ENCODE measurements around the gene APEH. TPM values are rescaled to one million over a fixed set of nuclear protein-coding genes. Genes with fewer than 3 reads are reported as not detected.
A peak's percentile ranks its signal among the peaks of the same experiment; 100 is the strongest.

APEH gene
- total and polyA plus RNA-seq, 10 of the 15 experiments (the other 5 are each of a cell fraction or from before 2014, with no cell fraction given): 74.4 to 214 (median 131) TPM

DNA sequence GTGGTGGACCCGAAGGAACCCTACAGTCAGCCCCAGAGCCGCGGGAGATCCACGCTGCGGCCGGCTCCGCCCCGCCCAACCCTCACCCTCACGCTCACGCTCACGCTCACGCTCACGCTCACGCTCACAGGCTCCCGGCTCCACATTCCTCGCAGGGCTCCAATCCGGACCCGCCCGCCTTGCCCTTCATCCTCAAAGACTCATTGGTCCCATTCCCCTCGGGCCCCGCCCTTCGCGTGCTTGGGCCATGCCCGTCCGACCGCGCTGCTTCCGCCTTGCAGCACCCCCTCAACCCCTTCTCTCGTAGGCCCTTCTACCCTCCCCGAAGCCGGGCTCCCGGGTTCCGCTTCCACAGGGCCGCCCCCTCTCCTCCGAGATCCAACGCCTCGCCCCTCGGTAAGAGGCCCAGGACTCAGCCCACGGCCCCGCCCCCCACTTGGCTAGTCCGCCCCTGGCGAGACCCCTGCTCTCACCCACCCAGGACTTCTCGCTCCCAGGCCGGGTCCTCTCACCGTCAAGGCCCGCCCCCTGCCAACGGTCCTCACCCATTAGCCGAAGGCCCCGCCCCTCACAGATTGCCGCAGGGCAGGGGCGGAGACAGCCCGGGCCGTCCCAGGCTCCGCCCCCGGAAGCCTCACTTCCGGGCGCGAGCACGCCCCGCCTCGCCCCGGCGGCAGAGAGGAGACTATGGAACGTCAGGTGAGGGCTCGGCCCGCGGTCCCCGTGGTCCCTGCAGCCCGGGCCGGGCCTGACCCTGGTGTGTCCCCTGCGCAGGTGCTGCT lies at the start of gene APEH (continued):
- no peak for TF ChIP-seq EZH2 (IDR thresholded peaks at IDR 0.05; ENCODE audit: borderline replicate concordance, control insufficient read depth, low read depth, low read length)
- no peak for TF ChIP-seq ZBED1 (IDR thresholded peaks at IDR 0.05; ENCODE audit: borderline replicate concordance)
- no peak for TF ChIP-seq CBX5 (IDR thresholded peaks at IDR 0.05; ENCODE audit: low read depth)
- TF ChIP-seq ATF2 (IDR thresholded peaks at IDR 0.05; ENCODE audit: low read length): no peak
- peak; percentile 65 for TF ChIP-seq HCFC1 (IDR thresholded peaks at IDR 0.05; ENCODE audit: low read length)
- TF ChIP-seq HDGF (IDR thresholded peaks at IDR 0.05): peak; percentile 98
- TF ChIP-seq TAF1 (IDR thresholded peaks at IDR 0.05; ENCODE audit: borderline replicate concordance, low read depth, low read length): 0 out of 2 replicates have a peak, but pooled peaks have one; percentile 39
- peak; percentile 63 for TF ChIP-seq MYC (IDR thresholded peaks at IDR 0.05; ENCODE audit: insufficient read depth, insufficient read length, insufficient replicate concordance, low read length, severe bottlenecking)
- no peak for TF ChIP-seq CHD4 (IDR thresholded peaks at IDR 0.05)
- no peak for TF ChIP-seq TBL1XR1 (IDR thresholded peaks at IDR 0.05; ENCODE audit: low read depth, low read length)
- TF ChIP-seq MYB (IDR thresholded peaks at IDR 0.05; ENCODE audit: borderline replicate concordance, low read depth, low read length): no peak
- TF ChIP-seq, protein P1, sequence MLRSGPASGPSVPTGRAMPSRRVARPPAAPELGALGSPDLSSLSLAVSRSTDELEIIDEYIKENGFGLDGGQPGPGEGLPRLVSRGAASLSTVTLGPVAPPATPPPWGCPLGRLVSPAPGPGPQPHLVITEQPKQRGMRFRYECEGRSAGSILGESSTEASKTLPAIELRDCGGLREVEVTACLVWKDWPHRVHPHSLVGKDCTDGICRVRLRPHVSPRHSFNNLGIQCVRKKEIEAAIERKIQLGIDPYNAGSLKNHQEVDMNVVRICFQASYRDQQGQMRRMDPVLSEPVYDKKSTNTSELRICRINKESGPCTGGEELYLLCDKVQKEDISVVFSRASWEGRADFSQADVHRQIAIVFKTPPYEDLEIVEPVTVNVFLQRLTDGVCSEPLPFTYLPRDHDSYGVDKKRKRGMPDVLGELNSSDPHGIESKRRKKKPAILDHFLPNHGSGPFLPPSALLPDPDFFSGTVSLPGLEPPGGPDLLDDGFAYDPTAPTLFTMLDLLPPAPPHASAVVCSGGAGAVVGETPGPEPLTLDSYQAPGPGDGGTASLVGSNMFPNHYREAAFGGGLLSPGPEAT (IDR thresholded peaks at IDR 0.05; ENCODE audit: low read depth): peak; percentile 87
- TF ChIP-seq MEF2A (IDR thresholded peaks at IDR 0.05; ENCODE audit: insufficient read depth, low read depth, low read length): no peak
- no peak for TF ChIP-seq NFYA (IDR thresholded peaks at IDR 0.05; ENCODE audit: borderline replicate concordance, low read depth, low read length)
- TF ChIP-seq LARP7 (IDR thresholded peaks at IDR 0.05): no peak
- TF ChIP-seq STAT3 (IDR thresholded peaks at IDR 0.05; ENCODE audit: low read depth, low read length): no peak
- TF ChIP-seq RAD51 (IDR thresholded peaks at IDR 0.05): no peak
- TF ChIP-seq ATF7 (IDR thresholded peaks at IDR 0.05; ENCODE audit: low read depth): peak; percentile 66
- TF ChIP-seq MEF2B (IDR thresholded peaks at IDR 0.05; ENCODE audit: partially characterized antibody, poor library complexity, severe bottlenecking): peak; percentile 64
- no peak for TF ChIP-seq NFXL1 (IDR thresholded peaks at IDR 0.05; ENCODE audit: borderline replicate concordance)
- TF ChIP-seq PML (IDR thresholded peaks at IDR 0.05; ENCODE audit: low read length): peak; percentile 82; the same call in 1 of the 2 replicates
- no peak for TF ChIP-seq SRF (IDR thresholded peaks at IDR 0.05; ENCODE audit: low read depth in 2 of 2, low read length in 2 of 2)
- peak; percentile 95 for TF ChIP-seq NBN (IDR thresholded peaks at IDR 0.05)
- TF ChIP-seq ETV6 (conservative IDR thresholded peaks at IDR 0.05 in 1 of 2, IDR thresholded peaks at IDR 0.05 in 1 of 2; ENCODE audit: borderline replicate concordance in 1 of 2, low read depth in 1 of 2): no peak
- TF ChIP-seq POLR2AphosphoS5 (IDR thresholded peaks at IDR 0.05; ENCODE audit: low read length): peak; percentile 36; the same call in 1 of the 2 replicates
- no peak for TF ChIP-seq BCL11A (IDR thresholded peaks at IDR 0.05; ENCODE audit: low read depth, low read length)
- TF ChIP-seq SUPT20H (IDR thresholded peaks at IDR 0.05; ENCODE audit: borderline replicate concordance, control insufficient read depth, low read depth, low read length): no peak
- TF ChIP-seq, protein P2, sequence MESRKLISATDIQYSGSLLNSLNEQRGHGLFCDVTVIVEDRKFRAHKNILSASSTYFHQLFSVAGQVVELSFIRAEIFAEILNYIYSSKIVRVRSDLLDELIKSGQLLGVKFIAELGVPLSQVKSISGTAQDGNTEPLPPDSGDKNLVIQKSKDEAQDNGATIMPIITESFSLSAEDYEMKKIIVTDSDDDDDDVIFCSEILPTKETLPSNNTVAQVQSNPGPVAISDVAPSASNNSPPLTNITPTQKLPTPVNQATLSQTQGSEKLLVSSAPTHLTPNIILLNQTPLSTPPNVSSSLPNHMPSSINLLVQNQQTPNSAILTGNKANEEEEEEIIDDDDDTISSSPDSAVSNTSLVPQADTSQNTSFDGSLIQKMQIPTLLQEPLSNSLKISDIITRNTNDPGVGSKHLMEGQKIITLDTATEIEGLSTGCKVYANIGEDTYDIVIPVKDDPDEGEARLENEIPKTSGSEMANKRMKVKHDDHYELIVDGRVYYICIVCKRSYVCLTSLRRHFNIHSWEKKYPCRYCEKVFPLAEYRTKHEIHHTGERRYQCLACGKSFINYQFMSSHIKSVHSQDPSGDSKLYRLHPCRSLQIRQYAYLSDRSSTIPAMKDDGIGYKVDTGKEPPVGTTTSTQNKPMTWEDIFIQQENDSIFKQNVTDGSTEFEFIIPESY (IDR thresholded peaks at IDR 0.05): no peak

Data from GM12878 (cell line).